HFF-Myc (cell line): Measurements from ENCODE around the gene TPM1.

Experiments
- DNase-seq: peaks from one replicate; pipeline ENCODE4 v3.0.0-alpha.2; 2011; ENCODE audit warnings: low read depth; ENCODE audit errors: extremely low read depth
- H3K4me3 ChIP-seq: replicated peaks from 2 replicates; pipeline ENCODE4 v1.5.1; 2011; ENCODE audit warnings: low read depth, mild to moderate bottlenecking, control low read depth, low read length
- TF ChIP-seq, protein P1 (sequence below): IDR thresholded peaks from 2 replicates; pipeline ENCODE4 v1.5.1; 2012; ENCODE audit warnings: mild to moderate bottlenecking, low read depth, low read length, control low read depth; ENCODE audit errors: missing control alignments

The TPM1 gene

DNA sequence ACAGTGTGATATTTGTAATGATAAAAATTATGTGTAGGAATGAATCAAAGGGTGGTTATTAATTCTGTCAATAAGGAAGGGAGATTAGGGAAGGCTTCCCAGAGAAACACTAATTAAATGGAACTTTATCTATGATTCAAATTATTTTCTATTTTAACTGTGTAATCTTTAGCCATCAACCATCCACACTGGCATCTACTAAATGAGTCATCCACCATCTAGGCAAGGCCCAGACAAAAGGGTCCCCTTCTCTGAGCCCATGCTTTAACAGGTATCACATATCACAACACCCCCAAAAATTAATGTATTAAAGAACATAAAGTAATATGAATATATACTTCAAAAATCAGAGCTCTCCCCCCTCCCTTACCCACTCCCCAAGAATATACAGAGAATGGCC, 19.9 kb upstream of the TPM1 start:
- TF ChIP-seq, protein P1, sequence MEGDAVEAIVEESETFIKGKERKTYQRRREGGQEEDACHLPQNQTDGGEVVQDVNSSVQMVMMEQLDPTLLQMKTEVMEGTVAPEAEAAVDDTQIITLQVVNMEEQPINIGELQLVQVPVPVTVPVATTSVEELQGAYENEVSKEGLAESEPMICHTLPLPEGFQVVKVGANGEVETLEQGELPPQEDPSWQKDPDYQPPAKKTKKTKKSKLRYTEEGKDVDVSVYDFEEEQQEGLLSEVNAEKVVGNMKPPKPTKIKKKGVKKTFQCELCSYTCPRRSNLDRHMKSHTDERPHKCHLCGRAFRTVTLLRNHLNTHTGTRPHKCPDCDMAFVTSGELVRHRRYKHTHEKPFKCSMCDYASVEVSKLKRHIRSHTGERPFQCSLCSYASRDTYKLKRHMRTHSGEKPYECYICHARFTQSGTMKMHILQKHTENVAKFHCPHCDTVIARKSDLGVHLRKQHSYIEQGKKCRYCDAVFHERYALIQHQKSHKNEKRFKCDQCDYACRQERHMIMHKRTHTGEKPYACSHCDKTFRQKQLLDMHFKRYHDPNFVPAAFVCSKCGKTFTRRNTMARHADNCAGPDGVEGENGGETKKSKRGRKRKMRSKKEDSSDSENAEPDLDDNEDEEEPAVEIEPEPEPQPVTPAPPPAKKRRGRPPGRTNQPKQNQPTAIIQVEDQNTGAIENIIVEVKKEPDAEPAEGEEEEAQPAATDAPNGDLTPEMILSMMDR = no peak
- DNase-seq = no peak
- no peak overlapping the region for H3K4me3 ChIP-seq

GRCh38 chr15:63023351-63023945, 19.1 kb upstream of the TPM1 start:
- H3K4me3 ChIP-seq = no peak overlapping the region
- no peak for DNase-seq
- TF ChIP-seq, protein P1 = no peak

- TF ChIP-seq, protein P1 = no peak
- H3K4me3 ChIP-seq = no peak overlapping the region
- DNase-seq = no peak
Measured at GRCh38 chr15:63025460-63025859, 17.1 kb upstream of the TPM1 start.

DNA sequence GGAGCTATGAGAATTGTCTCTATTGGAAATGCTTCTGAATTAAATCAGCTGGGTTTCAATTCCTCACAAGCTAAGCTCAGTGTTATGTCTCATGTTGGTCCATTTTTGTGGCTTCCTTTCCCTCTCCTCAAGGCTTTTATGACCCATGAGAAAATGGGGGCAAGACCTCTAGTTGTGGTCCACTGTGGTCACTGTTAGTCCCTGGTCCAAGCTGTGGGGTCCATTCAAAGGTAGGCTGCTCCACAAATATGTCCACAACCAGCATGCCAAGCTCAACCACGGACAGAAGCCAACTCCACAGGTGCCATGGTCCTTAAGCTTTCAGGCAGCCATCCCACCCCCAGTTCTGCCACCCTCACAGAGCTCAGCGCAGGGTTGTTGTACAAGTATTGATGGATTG, 14.9 kb upstream of the TPM1 start:
- TF ChIP-seq, protein P1 = no peak
- H3K4me3 ChIP-seq = no peak overlapping the region
- no peak for DNase-seq

- H3K4me3 ChIP-seq = no peak overlapping the region
- no peak for DNase-seq
- TF ChIP-seq, protein P1 = no peak
Measured at GRCh38 chr15:63028442-63029110, 14.0 kb upstream of the TPM1 start.

GRCh38 chr15:63029676-63030075, 12.9 kb upstream of the TPM1 start:
- TF ChIP-seq, protein P1 = no peak
- DNase-seq = no peak
- H3K4me3 ChIP-seq = no peak overlapping the region
